CD8-positive, alpha-beta memory T cell (primary cell): ENCODE data around the gene FURIN. TPM values are rescaled to one million over a fixed set of nuclear protein-coding genes. Genes with fewer than 3 reads are reported as not detected.
"Not testable (repeated sequence)": the region's sequence is repeated elsewhere in the genome, so short reads cannot be mapped to it uniquely, and the experiment has no call there.

Experiments
- CTCF ChIA-PET: fragments of 350-600 bp; sonication (Branson Sonifier 250); formaldehyde crosslinking; loops from one replicate; lab custom pipeline; 2021; ENCODE audit warnings: antibody characterized with exemption; lab: Charles Lee
- POLR2A ChIA-PET: fragments of 350-600 bp; sonication (Branson Sonifier 250); formaldehyde crosslinking; loops from one replicate; lab custom pipeline; 2021; ENCODE audit warnings: antibody characterized with exemption; lab: Charles Lee
- DNase-seq, 5 donors: peaks; one replicate each; pipeline versions ENCODE4 v3.0.0 to v3.0.0-alpha.2; 2020 to 2022; ENCODE audit warnings: mixed read lengths in 1 of 5
- H3K27ac ChIP-seq: one replicate; pipeline ENCODE4 v1.7.0; 2013; ENCODE audit warnings: low read depth, mild to moderate bottlenecking, low read length, moderate library complexity
- H3K27me3 ChIP-seq: 2 replicates; pipeline ENCODE4 v1.7.0; 2013; ENCODE audit warnings: low read length, mild to moderate bottlenecking; ENCODE audit not compliant: insufficient read depth, poor library complexity, severe bottlenecking
- H3K36me3 ChIP-seq: 2 replicates; pipeline ENCODE4 v1.7.0; 2013; ENCODE audit warnings: mild to moderate bottlenecking, low read length, moderate library complexity; ENCODE audit not compliant: insufficient read depth
- H3K4me1 ChIP-seq: 2 replicates; pipeline ENCODE4 v1.7.0; 2013; ENCODE audit warnings: mild to moderate bottlenecking, low read length, moderate library complexity; ENCODE audit not compliant: insufficient read depth
- H3K4me3 ChIP-seq: 2 replicates; pipeline ENCODE4 v1.7.0; 2013; ENCODE audit warnings: mild to moderate bottlenecking, low read length
- H3K9me3 ChIP-seq: 2 replicates; pipeline ENCODE4 v1.7.0; 2013; ENCODE audit warnings: mild to moderate bottlenecking, low read length
- H3K27ac Mint-ChIP-seq, 8 donors: one replicate each; pipeline ENCODE4 v1.8.0; 2020 to 2021; ENCODE audit warnings: mixed read lengths in 8 of 8, mild to moderate bottlenecking in 6 of 8, inconsistent platforms in 3 of 8, moderate library complexity in 3 of 8
- H3K27me3 Mint-ChIP-seq, 2 donors: one replicate each; pipeline ENCODE4 v1.8.0; 2020 to 2021; ENCODE audit warnings: mixed read lengths in 2 of 2, mild to moderate bottlenecking in 1 of 2, moderate library complexity in 1 of 2
- H3K36me3 Mint-ChIP-seq, 3 donors: one replicate each; pipeline ENCODE4 v1.8.0; 2020 to 2021; ENCODE audit warnings: mixed read lengths in 3 of 3, inconsistent platforms in 1 of 3, mild to moderate bottlenecking in 1 of 3
- H3K4me1 Mint-ChIP-seq, 3 donors: one replicate each; pipeline ENCODE4 v1.8.0; 2020 to 2021; ENCODE audit warnings: mixed read lengths in 3 of 3, inconsistent platforms in 1 of 3, mild to moderate bottlenecking in 1 of 3
- H3K4me3 Mint-ChIP-seq, 7 donors: one replicate each; pipeline ENCODE4 v1.8.0; 2020 to 2021; ENCODE audit warnings: mixed read lengths in 7 of 7, mild to moderate bottlenecking in 6 of 7, moderate library complexity in 4 of 7, inconsistent platforms in 2 of 7
- H3K9me3 Mint-ChIP-seq, 5 donors: one replicate each; pipeline ENCODE4 v1.8.0; 2020 to 2022; ENCODE audit warnings: mixed read lengths in 5 of 5, mild to moderate bottlenecking in 3 of 5, moderate library complexity in 2 of 5, inconsistent platforms in 1 of 5
- polyA plus RNA-seq: library from polyadenylated mRNA; unstranded; fragments of 300-500 nt; fragmentation: Illumina TruSeq; gene quantifications from one replicate; pipeline ENCODE4 v1.2.3, GENCODE V29; 2021
- total RNA-seq, 2 experiments: library from RNA; stranded (reverse); gene quantifications; one replicate each; pipeline ENCODE4 v1.2.3, GENCODE V29; 2021

Gene FURIN
- total and polyA plus RNA-seq, 3 experiments from 2014 or later = 11.7 to 124 (median 121) TPM

GRCh38 chr15:90871716-90872485, 3.5 kb downstream of the FURIN start:
- no peaks in the 10 kb centered on the region for H3K27me3 ChIP-seq
- peaks cover 9% of the 10 kb centered on the region for H3K36me3 ChIP-seq
- peak in 1 of 5 donors; percentile 24 for DNase-seq
- H3K9me3 ChIP-seq = no peaks in the 10 kb centered on the region
- H3K27ac ChIP-seq = peak overlapping the region; percentile 65
- H3K4me3 ChIP-seq = peak overlapping the region; percentile 66
- ChIA-PET CTCF (interaction anchor here (0.8 to 1.6 kb wide), 4 partner anchors 13 to 178 kb away, joined by 3 to 5 read pairs (median 4); no protein-coding TSS in a partner anchor), POLR2A (interaction anchor here (0.6 to 1.5 kb wide), 5 partner anchors 31 to 155 kb away, joined by 3 to 7 read pairs (median 4); partner anchors contain the start of genes BLM and MAN2A2)
- peak overlapping the region; percentile 81 to 93 (median 89) for H3K4me3 Mint-ChIP-seq
- peak overlapping the region; percentile 70 to 99 (median 92) for H3K27ac Mint-ChIP-seq
- no peaks in the 10 kb centered on the region for H3K27me3 Mint-ChIP-seq
- H3K36me3 Mint-ChIP-seq = peaks cover 0 to 21% (median 0%) of the 10 kb centered on the region in 3 donors
- peaks cover 37% of the 10 kb centered on the region for H3K4me1 ChIP-seq
- H3K9me3 Mint-ChIP-seq = no peaks in the 10 kb centered on the region
- peaks cover 29 to 47% (median 41%) of the 10 kb centered on the region in 3 donors for H3K4me1 Mint-ChIP-seq

DNA sequence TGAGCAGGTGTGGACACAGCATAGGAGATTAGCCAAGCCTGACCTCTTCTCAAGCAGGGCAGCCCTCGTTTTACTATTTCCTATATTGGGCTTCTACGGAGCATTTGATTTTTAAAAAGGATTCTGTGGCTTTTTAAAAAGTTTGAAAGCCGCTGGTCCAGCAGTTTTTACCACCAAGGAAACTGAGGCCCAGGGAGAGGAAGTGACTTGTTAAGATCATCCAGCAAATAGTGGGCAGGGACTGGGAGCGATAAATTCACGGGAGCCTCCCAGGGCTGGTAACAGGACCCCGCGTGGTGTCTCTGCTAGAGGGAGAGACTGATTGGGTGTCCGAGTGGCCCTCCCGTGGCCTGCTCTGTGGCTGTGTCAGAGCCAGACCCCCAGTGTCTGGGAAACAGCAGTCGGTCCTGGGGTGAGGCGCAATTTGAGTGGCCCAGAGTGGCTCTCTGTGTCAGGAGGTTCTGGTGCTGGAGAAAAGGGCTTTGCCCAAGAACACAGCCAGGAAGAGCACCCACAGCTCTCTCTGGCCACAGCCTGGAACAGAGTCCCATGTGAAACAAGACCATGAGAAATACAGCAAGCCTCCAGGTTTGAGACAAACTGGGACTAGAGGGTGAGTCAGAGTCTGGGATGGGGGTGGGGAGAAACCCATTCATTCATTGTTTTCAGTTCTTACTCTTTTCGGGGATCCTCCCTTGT, 4.2 kb downstream of the FURIN start:
- peak overlapping the region; percentile 81 to 93 (median 89) for H3K4me3 Mint-ChIP-seq
- CTCF ChIA-PET = no interaction called here
- no peaks in the 10 kb centered on the region for H3K9me3 Mint-ChIP-seq
- peaks cover 37% of the 10 kb centered on the region for H3K4me1 ChIP-seq
- no peaks in the 10 kb centered on the region for H3K27me3 ChIP-seq
- DNase-seq = peak in 1 of 5 donors; percentile 30
- H3K27ac ChIP-seq = peak overlapping the region; percentile 65
- peaks cover 0 to 28% (median 0%) of the 10 kb centered on the region in 3 donors for H3K36me3 Mint-ChIP-seq
- peaks cover 16% of the 10 kb centered on the region for H3K36me3 ChIP-seq
- peak overlapping the region; percentile 70 to 99 (median 92) for H3K27ac Mint-ChIP-seq
- POLR2A ChIA-PET = interaction anchor here (0.6 kb wide), 1 partner anchor 27 kb away, joined by 7 read pairs; no protein-coding TSS in a partner anchor
- H3K9me3 ChIP-seq = no peaks in the 10 kb centered on the region
- peaks cover 29 to 47% (median 41%) of the 10 kb centered on the region in 3 donors for H3K4me1 Mint-ChIP-seq
- H3K27me3 Mint-ChIP-seq = no peaks in the 10 kb centered on the region
- peak overlapping the region; percentile 66 for H3K4me3 ChIP-seq

DNA sequence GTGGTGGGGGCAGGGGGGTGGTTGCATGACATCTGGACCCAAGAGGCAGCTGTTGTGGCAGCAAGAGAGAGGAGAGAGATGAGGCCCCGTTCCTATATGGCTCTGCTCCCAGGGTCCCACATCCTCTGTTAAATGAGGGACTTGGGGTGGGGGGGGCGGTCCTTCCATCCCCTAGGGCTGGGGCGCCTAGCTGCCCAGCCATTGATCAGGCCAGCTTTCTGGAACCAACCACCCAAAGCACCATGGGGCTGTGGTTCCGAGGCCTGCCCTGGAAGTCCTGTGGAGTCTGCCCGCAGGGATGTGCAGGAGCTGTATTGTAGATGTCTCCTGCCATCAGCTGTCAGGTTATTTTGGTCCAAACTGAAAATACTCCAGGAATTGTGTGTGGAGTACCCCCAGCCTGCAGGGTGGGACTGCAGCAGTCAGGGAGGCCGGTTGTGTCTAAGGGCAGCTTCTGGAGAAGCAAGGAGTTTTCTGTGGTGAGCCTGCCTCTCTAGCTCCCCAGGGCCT, 5.2 kb downstream of the FURIN start:
- peak overlapping the region; percentile 81 to 93 (median 89) for H3K4me3 Mint-ChIP-seq
- no peak overlapping the region for H3K4me3 ChIP-seq
- H3K4me1 ChIP-seq = peaks cover 37% of the 10 kb centered on the region
- H3K4me1 Mint-ChIP-seq = peaks cover 26 to 45% (median 36%) of the 10 kb centered on the region in 3 donors
- peak overlapping the region; percentile 45 to 99 (median 80) for H3K27ac Mint-ChIP-seq
- H3K36me3 ChIP-seq = peaks cover 16% of the 10 kb centered on the region
- H3K27me3 Mint-ChIP-seq = no peaks in the 10 kb centered on the region
- POLR2A ChIA-PET = no interaction called here
- no peaks in the 10 kb centered on the region for H3K9me3 Mint-ChIP-seq
- peak overlapping the region; percentile 65 for H3K27ac ChIP-seq
- DNase-seq = no peak
- H3K27me3 ChIP-seq = no peaks in the 10 kb centered on the region
- H3K36me3 Mint-ChIP-seq = peaks cover 0 to 37% (median 4%) of the 10 kb centered on the region in 3 donors
- CTCF ChIA-PET = interaction anchor here (0.8 to 1.9 kb wide), 4 partner anchors 13 to 61 kb away, joined by 3 to 10 read pairs (median 4); partner anchors contain the start of genes MAN2A2 and UNC45A
- H3K9me3 ChIP-seq = no peaks in the 10 kb centered on the region

DNA sequence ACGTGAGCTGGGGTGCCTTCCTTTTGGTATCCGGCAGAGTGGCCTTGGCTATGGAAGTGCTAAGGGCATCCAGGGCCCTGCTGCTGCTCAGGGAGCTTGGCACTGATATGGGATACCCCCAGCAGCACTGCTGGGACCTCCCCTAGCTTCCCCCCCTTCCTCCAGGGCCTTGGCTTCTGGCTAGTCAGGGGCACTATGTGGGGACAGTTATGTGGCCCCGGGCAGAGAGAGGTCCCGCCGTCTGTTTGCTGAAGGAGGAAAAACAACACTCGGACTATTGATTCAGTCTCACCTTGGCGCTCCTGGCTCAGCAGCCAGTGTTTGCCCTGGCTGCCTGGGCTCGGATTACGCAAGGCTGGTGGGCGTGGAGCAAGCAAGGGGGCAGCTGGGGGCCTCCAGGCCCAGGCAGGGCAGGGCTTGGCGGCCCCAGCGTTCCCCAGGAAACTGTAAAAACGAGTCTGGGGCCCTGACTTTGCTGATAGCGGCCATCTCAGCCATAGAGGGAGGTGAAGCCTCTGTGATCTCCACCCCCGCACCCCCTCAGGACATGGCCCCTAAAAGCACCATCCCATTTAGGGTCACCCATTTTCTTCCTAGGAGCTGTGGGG, 5.7 kb downstream of the FURIN start:
- no peak for DNase-seq
- H3K4me1 Mint-ChIP-seq = peaks cover 26 to 42% (median 34%) of the 10 kb centered on the region in 3 donors
- H3K36me3 Mint-ChIP-seq = peaks cover 0 to 43% (median 4%) of the 10 kb centered on the region in 3 donors
- POLR2A ChIA-PET = no interaction called here
- Histone ChIP-seq H3K4me1 (peaks cover 37% of the 10 kb centered on the region), H3K4me3 (no peak overlapping the region), H3K27ac (no peak overlapping the region), H3K36me3 (peaks cover 16% of the 10 kb centered on the region), H3K9me3 (no peaks in the 10 kb centered on the region), H3K27me3 (no peaks in the 10 kb centered on the region)
- peak overlapping the region in 5 of 7 donors; percentile 43 to 93 (median 85) for H3K4me3 Mint-ChIP-seq
- no peaks in the 10 kb centered on the region for H3K9me3 Mint-ChIP-seq
- H3K27me3 Mint-ChIP-seq = no peaks in the 10 kb centered on the region
- CTCF ChIA-PET = interaction anchor here (0.8 to 1.9 kb wide), 4 partner anchors 12 to 61 kb away, joined by 3 to 10 read pairs (median 4); partner anchors contain the start of genes MAN2A2 and UNC45A
- peak overlapping the region in 6 of 8 donors; percentile 26 to 94 (median 70) for H3K27ac Mint-ChIP-seq

DNA sequence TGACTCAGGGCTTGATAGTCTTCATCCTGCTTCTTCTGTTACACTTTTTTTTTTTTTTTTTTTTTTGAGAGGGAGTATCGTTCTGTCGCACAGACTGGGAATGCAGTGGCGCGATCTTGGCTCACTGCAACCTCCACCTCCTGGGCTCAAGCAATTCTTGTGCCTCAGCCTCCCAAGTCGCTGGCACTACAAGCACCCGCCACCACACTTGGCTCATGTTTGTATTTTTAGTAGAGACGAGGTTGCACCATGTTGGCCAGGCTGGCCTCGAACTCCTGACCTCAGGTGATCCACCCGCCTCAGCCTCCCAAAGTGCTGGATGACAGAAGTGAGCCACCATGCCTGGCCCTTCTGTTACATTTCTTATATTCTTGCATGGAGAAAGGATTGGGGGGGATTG, 6.6 kb downstream of the FURIN start:
- H3K27me3 Mint-ChIP-seq, H3K9me3 ChIP-seq, H3K9me3 Mint-ChIP-seq, H3K27ac ChIP-seq, DNase-seq, H3K4me3 ChIP-seq, POLR2A ChIA-PET, H3K27me3 ChIP-seq: not testable (repeated sequence)
- peaks cover 16% of the 10 kb centered on the region for H3K36me3 ChIP-seq
- Mint-ChIP-seq H3K4me3 (peak overlapping the region in 1 of 7 donors; percentile 79), H3K4me1 (peaks cover 21 to 33% (median 26%) of the 10 kb centered on the region in 3 donors), H3K36me3 (peaks cover 0 to 52% (median 4%) of the 10 kb centered on the region in 3 donors), H3K27ac (peak overlapping the region in 2 of 8 donors; percentile 12 to 14)
- H3K4me1 ChIP-seq = peaks cover 29% of the 10 kb centered on the region
- CTCF ChIA-PET = interaction anchor here (1.2 to 1.9 kb wide), 2 partner anchors 11 to 60 kb away, joined by 3 to 10 read pairs; partner anchors contain the start of gene UNC45A

GRCh38 chr15:90875549-90875981, 7.2 kb downstream of the FURIN start:
- Histone ChIP-seq H3K9me3 (no peaks in the 10 kb centered on the region), H3K4me1 (peaks cover 24% of the 10 kb centered on the region), H3K27ac (no peak overlapping the region), H3K4me3 (no peak overlapping the region), H3K27me3 (no peaks in the 10 kb centered on the region), H3K36me3 (peaks cover 16% of the 10 kb centered on the region)
- POLR2A ChIA-PET = no interaction called here
- Mint-ChIP-seq H3K4me1 (peaks cover 15 to 27% (median 20%) of the 10 kb centered on the region in 3 donors), H3K27ac (peak overlapping the region in 1 of 8 donors; percentile 42), H3K27me3 (no peaks in the 10 kb centered on the region), H3K36me3 (peaks cover 0 to 57% (median 4%) of the 10 kb centered on the region in 3 donors), H3K4me3 (peak overlapping the region in 1 of 7 donors; percentile 79), H3K9me3 (no peaks in the 10 kb centered on the region)
- DNase-seq = no peak
- CTCF ChIA-PET = interaction anchor here (1.2 to 1.3 kb wide), 2 partner anchors 10 to 59 kb away, joined by 3 to 6 read pairs; partner anchors contain the start of gene UNC45A

DNA sequence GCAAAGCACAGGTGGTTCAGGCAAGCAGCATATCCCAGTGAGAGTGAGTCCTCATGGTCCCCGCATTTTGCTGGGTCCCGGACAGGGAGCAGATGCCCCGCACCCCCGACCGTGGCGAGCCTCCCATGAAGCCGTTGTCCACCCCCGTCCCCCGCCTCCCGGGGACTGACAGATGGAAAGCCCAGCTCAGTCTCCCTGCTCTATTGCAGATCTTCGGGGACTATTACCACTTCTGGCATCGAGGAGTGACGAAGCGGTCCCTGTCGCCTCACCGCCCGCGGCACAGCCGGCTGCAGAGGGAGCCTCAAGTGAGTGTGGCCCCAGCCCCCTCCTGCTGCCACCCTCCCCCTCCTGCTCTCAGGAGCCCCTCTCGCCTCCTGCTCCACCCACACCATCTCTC, 7.7 kb downstream of the FURIN start:
- no peak overlapping the region for H3K4me3 Mint-ChIP-seq
- Histone ChIP-seq H3K9me3 (no peaks in the 10 kb centered on the region), H3K4me1 (peaks cover 19% of the 10 kb centered on the region), H3K27me3 (no peaks in the 10 kb centered on the region), H3K4me3 (no peak overlapping the region), H3K36me3 (peaks cover 16% of the 10 kb centered on the region), H3K27ac (no peak overlapping the region)
- H3K9me3 Mint-ChIP-seq = no peaks in the 10 kb centered on the region
- ChIA-PET POLR2A (no interaction called here), CTCF (interaction anchor here (1.2 to 1.3 kb wide), 2 partner anchors 10 to 59 kb away, joined by 3 to 6 read pairs; partner anchors contain the start of gene UNC45A)
- peaks cover 0 to 62% (median 4%) of the 10 kb centered on the region in 3 donors for H3K36me3 Mint-ChIP-seq
- no peaks in the 10 kb centered on the region for H3K27me3 Mint-ChIP-seq
- DNase-seq = no peak
- H3K4me1 Mint-ChIP-seq = peaks cover 11 to 22% (median 16%) of the 10 kb centered on the region in 3 donors
- peak overlapping the region in 2 of 8 donors; percentile 42 to 63 for H3K27ac Mint-ChIP-seq
